SU-DHL-6 (cell line): ENCODE measurements around the gene TMEM151A.
A peak's percentile ranks its signal among the peaks of the same experiment; 100 is the strongest.

Experiments used
- H2AFZ ChIP-seq: fragments of 200-600 bp; sonication (generic); 2 replicates; pipeline ENCODE4 v1.6.1; 2014; ENCODE audit warnings: low read depth, mild to moderate bottlenecking, moderate library complexity, mixed read lengths, antibody characterized with exemption, low read length; ENCODE audit not compliant: severe bottlenecking
- H3F3A ChIP-seq: fragments of 200-600 bp; shearing (Covaris generic); 2 replicates; pipeline ENCODE4 v1.6.0; 2016; ENCODE audit warnings: antibody characterized with exemption, mild to moderate bottlenecking; ENCODE audit not compliant: insufficient read depth
- H3K27ac ChIP-seq: fragments of 200-600 bp; sonication (generic); 2 replicates; pipeline ENCODE4 v1.5.1; 2016; ENCODE audit warnings: low read depth, mild to moderate bottlenecking, low read length, moderate library complexity, mixed read lengths
- H3K27me3 ChIP-seq: fragments of 200-600 bp; sonication (generic), shearing (Covaris generic); 2 replicates; pipeline ENCODE4 v1.6.0; 2014; ENCODE audit warnings: mild to moderate bottlenecking, low read length
- H3K36me3 ChIP-seq: fragments of 200-600 bp; sonication (generic); 2 replicates; pipeline ENCODE4 v1.6.1; 2014; ENCODE audit warnings: mild to moderate bottlenecking, low read length, mixed read lengths
- H3K4me2 ChIP-seq: fragments of 300-600, 200-600 bp; shearing (Covaris generic), sonication (generic); 2 replicates; pipeline ENCODE4 v1.6.0; 2014; ENCODE audit warnings: low read length, low read depth, mild to moderate bottlenecking; ENCODE audit not compliant: poor library complexity, severe bottlenecking
- H3K4me3 ChIP-seq: fragments of 200-600 bp; sonication (generic); 2 replicates; pipeline ENCODE4 v1.5.1; 2014; ENCODE audit warnings: antibody characterized with exemption, low read length, mild to moderate bottlenecking, mixed read lengths; ENCODE audit not compliant: insufficient read depth, poor library complexity, severe bottlenecking
- H3K79me2 ChIP-seq: fragments of 200-600 bp; sonication (generic); 2 replicates; pipeline ENCODE4 v1.6.1; 2014; ENCODE audit warnings: mild to moderate bottlenecking, low read length, moderate library complexity; ENCODE audit not compliant: insufficient read depth
- H3K9ac ChIP-seq: fragments of 200-600 bp; sonication (generic); 2 replicates; pipeline ENCODE4 v1.7.0; 2014; ENCODE audit warnings: mild to moderate bottlenecking, low read length
- H3K9me2 ChIP-seq: fragments of 200-600 bp; sonication (generic); replicated peaks from 2 replicates; pipeline ENCODE4 v1.6.1; 2014; ENCODE audit warnings: low read length; ENCODE audit not compliant: insufficient read depth
- H3K9me3 ChIP-seq: fragments of 200-600 bp; sonication (generic); 2 replicates; pipeline ENCODE4 v1.6.1; 2014; ENCODE audit warnings: low read length, mixed read lengths; ENCODE audit not compliant: insufficient read depth
- H4K20me1 ChIP-seq: fragments of 200-600 bp; sonication (generic); 2 replicates; pipeline ENCODE4 v1.6.1; 2014; ENCODE audit warnings: low read depth, mild to moderate bottlenecking, antibody characterized with exemption, low read length, moderate library complexity, mixed read lengths
- CTCF ChIP-seq: fragments of 200-600 bp; sonication (generic); IDR thresholded peaks from one replicate; pipeline ENCODE4 v1.5.1; 2017; ENCODE audit warnings: antibody characterized with exemption, mild to moderate bottlenecking, low read length, moderate library complexity; ENCODE audit not compliant: insufficient read depth, poor library complexity, severe bottlenecking
- EZH2phosphoT487 ChIP-seq: fragments of 200-600 bp; sonication (generic), shearing (Covaris generic); conservative IDR thresholded peaks from 2 replicates; pipeline ENCODE4 v1.6.1; 2018; ENCODE audit warnings: mild to moderate bottlenecking, antibody characterized with exemption, low read length, moderate library complexity, mixed read lengths

TMEM151A gene

DNA sequence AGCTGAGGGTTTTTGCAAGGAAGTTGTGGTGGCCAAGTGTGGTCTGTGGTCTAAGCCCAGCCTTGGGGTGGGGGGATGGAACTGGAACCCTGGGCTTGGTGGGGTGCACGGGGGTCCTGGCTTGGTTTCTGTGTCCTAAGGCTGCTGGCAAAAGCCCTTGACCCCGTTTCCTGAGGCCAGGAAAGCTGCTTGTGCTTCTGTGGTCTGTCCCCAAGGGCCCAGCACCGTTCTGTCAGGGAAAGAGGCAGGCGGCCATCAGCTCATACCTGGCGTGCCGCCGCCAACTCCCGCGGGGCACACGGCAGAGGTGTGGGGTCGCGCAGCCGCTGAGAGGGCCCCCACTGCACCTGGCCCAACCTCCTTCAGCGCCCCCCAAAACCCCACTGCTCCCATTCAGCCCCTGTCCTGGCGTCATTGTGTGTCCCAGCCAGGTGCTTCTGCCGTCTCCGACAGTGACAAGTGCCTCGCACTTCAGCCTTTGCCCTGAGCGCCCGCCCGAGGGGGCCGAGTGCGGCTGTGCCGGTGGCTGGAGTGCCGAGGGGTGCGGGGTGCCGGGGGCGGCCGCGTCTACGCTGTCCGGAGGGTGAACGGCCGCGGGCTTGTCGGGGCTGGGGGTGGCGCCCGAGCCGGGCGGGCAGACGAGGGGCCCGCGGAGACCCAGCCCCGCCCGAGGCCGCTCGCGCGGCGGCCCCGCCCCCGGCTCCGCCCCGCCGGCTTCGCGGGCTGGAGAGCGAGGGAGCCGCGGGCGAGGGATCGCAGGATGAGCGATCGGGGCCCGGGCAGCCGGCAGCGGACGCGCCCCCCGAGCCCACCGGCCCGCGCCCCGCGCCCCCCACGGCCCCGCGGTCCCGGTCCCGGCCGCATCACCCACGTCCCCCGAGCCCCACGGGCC, 14.0 kb upstream of the TMEM151A start, which contains the start of gene CNIH2:
TSS of gene CNIH2 (plus strand) at position 705 of the 892 bp plus-strand sequence. CDS start 282 bp downstream, outside the sequence.
- H3K9ac ChIP-seq: peak within 1 kb of the TSS; percentile 39; the same call in 1 of the 2 replicates
- 0 out of 2 replicates have a peak, but pooled peaks cover 5% of the 10 kb centered on the region for H3K36me3 ChIP-seq
- H4K20me1 ChIP-seq: no peaks in the 10 kb centered on the region; the same call in 1 of the 2 replicates
- H3K4me3 ChIP-seq: no peak within 1 kb of the TSS
- no peaks in the 10 kb centered on the region for H3K79me2 ChIP-seq
- peaks cover 5% of the 10 kb centered on the region; the same call in 1 of the 2 replicates for H3F3A ChIP-seq
- TF ChIP-seq EZH2phosphoT487 (no peak), CTCF (no peak)
- H3K27me3 ChIP-seq: no peaks in the 10 kb centered on the region
- H3K27ac ChIP-seq: no peak within 1 kb of the TSS
- no peaks in the 10 kb centered on the region for H3K9me3 ChIP-seq
- peak within 1 kb of the TSS; percentile 57 for H3K4me2 ChIP-seq
- H3K9me2 ChIP-seq: no peaks in the 10 kb centered on the region
- no peak within 1 kb of the TSS for H2AFZ ChIP-seq

GRCh38 chr11:66278363-66279091, 13.2 kb upstream of the TMEM151A start:
- no peak overlapping the region for H3K4me3 ChIP-seq

More at GRCh38 chr11:66278363-66279091, 13.2 kb upstream of the TMEM151A start:
- Histone ChIP-seq H3F3A (peaks cover 5% of the 10 kb centered on the region; the same call in 1 of the 2 replicates), H3K27ac (no peak overlapping the region), H3K4me2 (peak overlapping the region; percentile 29), H3K27me3 (no peaks in the 10 kb centered on the region), H3K79me2 (no peaks in the 10 kb centered on the region), H3K9me2 (no peaks in the 10 kb centered on the region), H3K9ac (no peak overlapping the region), H2AFZ (no peak overlapping the region), H3K9me3 (no peaks in the 10 kb centered on the region), H4K20me1 (no peaks in the 10 kb centered on the region; the same call in 1 of the 2 replicates), H3K36me3 (0 out of 2 replicates have a peak, but pooled peaks cover 5% of the 10 kb centered on the region)
- no peak for TF ChIP-seq CTCF
- no peak for TF ChIP-seq EZH2phosphoT487
